Measurements from ENCODE around the gene FMN1. TPM values are rescaled to one million over a fixed set of nuclear protein-coding genes. Genes with fewer than 3 reads are reported as not detected.

The FMN1 gene
- total RNA-seq, 2 donors from 2014 or later = 13.7 to 17.1 TPM

- no peak for ATAC-seq
- no peaks in the 10 kb centered on the region for H3K9me3 ChIP-seq
- no peak for TF ChIP-seq POLR2A (IDR thresholded peaks at IDR 0.05)
- TF ChIP-seq CTCF (IDR thresholded peaks at IDR 0.05) = no peak
- 71 to 76% methylated on average over 4 of the region's 4 CpGs for WGBS, 2 donors
- no peak overlapping the region for H3K4me3 ChIP-seq
- no peaks in the 10 kb centered on the region for H3K36me3 ChIP-seq (replicated peaks in 1 of 2; ENCODE audit: insufficient read depth in 1 of 2, low read depth in 2 of 2)
- no peaks in the 10 kb centered on the region for H3K27me3 ChIP-seq
- DNase-seq = no peak
- H3K27ac ChIP-seq = no peak overlapping the region
- intact Hi-C loops (cut with DNase I) = no loop called here
- H3K4me1 ChIP-seq = no peaks in the 10 kb centered on the region
Observed at GRCh38 chr15:33124279-33124678, 70.2 kb downstream of the FMN1 start.

GRCh38 chr15:33119865-33120264, 74.6 kb downstream of the FMN1 start:
- intact Hi-C loops (cut with DNase I) = no loop called here
- H3K4me3 ChIP-seq = no peak overlapping the region
- 28% methylated on average over 4 of the region's 4 CpGs for WGBS, 2 donors

GRCh38 chr15:33119273-33119672, 75.2 kb downstream of the FMN1 start:
- no peak for TF ChIP-seq CTCF (IDR thresholded peaks at IDR 0.05)
- no peak for TF ChIP-seq POLR2A (IDR thresholded peaks at IDR 0.05)
- DNase-seq = no peak
- intact Hi-C loops (cut with DNase I) = no loop called here
- Histone ChIP-seq H3K27me3 (no peaks in the 10 kb centered on the region), H3K36me3 (replicated peaks in 1 of 2; ENCODE audit: insufficient read depth in 1 of 2, low read depth in 2 of 2) (no peaks in the 10 kb centered on the region), H3K27ac (no peak overlapping the region), H3K4me1 (no peaks in the 10 kb centered on the region), H3K9me3 (no peaks in the 10 kb centered on the region), H3K4me3 (no peak overlapping the region)
- no peak for ATAC-seq
- WGBS, 2 donors = 45 to 47% methylated on average over 6 of the region's 6 CpGs

More at GRCh38 chr15:33119865-33120264, 74.6 kb downstream of the FMN1 start:
- H3K4me1 ChIP-seq = no peaks in the 10 kb centered on the region
- no peaks in the 10 kb centered on the region for H3K36me3 ChIP-seq (replicated peaks in 1 of 2; ENCODE audit: insufficient read depth in 1 of 2, low read depth in 2 of 2)
- TF ChIP-seq POLR2A (IDR thresholded peaks at IDR 0.05) (no peak), CTCF (IDR thresholded peaks at IDR 0.05) (no peak)
- ATAC-seq (no peak), DNase-seq (no peak)
- H3K27me3 ChIP-seq = no peaks in the 10 kb centered on the region
- H3K9me3 ChIP-seq = no peaks in the 10 kb centered on the region
- no peak overlapping the region for H3K27ac ChIP-seq

GRCh38 chr15:33116198-33116597, 78.3 kb downstream of the FMN1 start:
- H3K4me3 ChIP-seq = no peak overlapping the region
- no peaks in the 10 kb centered on the region for H3K4me1 ChIP-seq
- no peaks in the 10 kb centered on the region for H3K36me3 ChIP-seq (replicated peaks in 1 of 2; ENCODE audit: insufficient read depth in 1 of 2, low read depth in 2 of 2)
- no peaks in the 10 kb centered on the region for H3K27me3 ChIP-seq
- DNase-seq = no peak
- TF ChIP-seq POLR2A (IDR thresholded peaks at IDR 0.05) = no peak
- H3K9me3 ChIP-seq = no peaks in the 10 kb centered on the region
- no peak overlapping the region for H3K27ac ChIP-seq
- 51 to 59% methylated on average over 8 of the region's 8 CpGs for WGBS, 2 donors
- no peak for ATAC-seq
- intact Hi-C loops (cut with DNase I) = no loop called here

- ATAC-seq = no peak
- no peak overlapping the region for H3K4me3 ChIP-seq
- TF ChIP-seq POLR2A (IDR thresholded peaks at IDR 0.05) (no peak), CTCF (IDR thresholded peaks at IDR 0.05) (no peak)
- no peaks in the 10 kb centered on the region for H3K9me3 ChIP-seq
- intact Hi-C loops (cut with DNase I) = no loop called here
- DNase-seq = no peak
- 49 to 54% methylated on average over 4 of the region's 4 CpGs for WGBS, 2 donors
- no peaks in the 10 kb centered on the region for H3K36me3 ChIP-seq (replicated peaks in 1 of 2; ENCODE audit: insufficient read depth in 1 of 2, low read depth in 2 of 2)
- H3K27ac ChIP-seq = no peak overlapping the region
- H3K4me1 ChIP-seq = no peaks in the 10 kb centered on the region
- H3K27me3 ChIP-seq = no peaks in the 10 kb centered on the region
Observed at GRCh38 chr15:33115191-33115861, 79.2 kb downstream of the FMN1 start.

Data from body of pancreas (tissue), 4 donors.